ENCODE measurements around the gene HLX. TPM values are rescaled to one million over a fixed set of nuclear protein-coding genes. Genes with fewer than 3 reads are reported as not detected.

The HLX gene
- total RNA-seq, 1 experiment from 2014 or later: not detected

- TF ChIP-seq CTCF (conservative IDR thresholded peaks at IDR 0.05; ENCODE audit: low read depth, low read length): no peak
- TF ChIP-seq EZH2 (IDR thresholded peaks at IDR 0.05; ENCODE audit: borderline replicate concordance, low read depth, low read length, poor library complexity, severe bottlenecking): no peak
- ChIA-PET POLR2A (ENCODE audit: low non-redundant PET) (no interaction called here), CTCF (interaction anchor here (0.6 kb wide), 1 partner anchor 330 kb away, joined by 3 read pairs; no protein-coding TSS in a partner anchor)
- H3K4me3 ChIP-seq (ENCODE audit: low read depth, low read length, poor library complexity, severe bottlenecking): no peak overlapping the region
- H3K36me3 ChIP-seq (ENCODE audit: insufficient read depth, low read length, poor library complexity, severe bottlenecking): no peaks in the 10 kb centered on the region
- no peak overlapping the region for H3K27ac ChIP-seq (ENCODE audit: low read depth, low read length, poor library complexity, severe bottlenecking)
- peaks cover 31% of the 10 kb centered on the region for H3K27me3 ChIP-seq (replicated peaks; ENCODE audit: insufficient read depth, low read depth, low read length, poor library complexity)
- no peaks in the 10 kb centered on the region for H3K4me1 ChIP-seq (ENCODE audit: insufficient read depth, low read length, poor library complexity, severe bottlenecking)
- no TSS peak for BruUV-seq (replicated peaks)
- intact Hi-C loops (cut with micrococcal nuclease; ENCODE audit: unreplicated experiment): loop anchor here (5.0 kb wide), 1 partner anchor 1294 kb away; no protein-coding TSS in a partner anchor
- no peaks in the 10 kb centered on the region for H3K9me3 ChIP-seq (ENCODE audit: low read depth, low read length, poor library complexity, severe bottlenecking)
- no peak for DNase-seq (ENCODE audit: low spot score)
Observed at GRCh38 chr1:220873087-220873486, 6.2 kb upstream of the HLX start.

GRCh38 chr1:220873868-220874655 is 5.2 kb upstream of the HLX start:
- intact Hi-C loops (cut with micrococcal nuclease; ENCODE audit: unreplicated experiment): loop anchor here (1.0 to 5.0 kb wide), 3 partner anchors 329 to 1293 kb away; no protein-coding TSS in a partner anchor
- DNase-seq (ENCODE audit: low spot score): peak; percentile 52
- POLR2A ChIA-PET (ENCODE audit: low non-redundant PET): no interaction called here
- H3K27ac ChIP-seq (ENCODE audit: low read depth, low read length, poor library complexity, severe bottlenecking): no peak overlapping the region
- no peaks in the 10 kb centered on the region for H3K36me3 ChIP-seq (ENCODE audit: insufficient read depth, low read length, poor library complexity, severe bottlenecking)
- peaks cover 41% of the 10 kb centered on the region for H3K27me3 ChIP-seq (replicated peaks; ENCODE audit: insufficient read depth, low read depth, low read length, poor library complexity)
- H3K9me3 ChIP-seq (ENCODE audit: low read depth, low read length, poor library complexity, severe bottlenecking): no peaks in the 10 kb centered on the region
- CTCF ChIA-PET: no interaction called here
- TF ChIP-seq EZH2 (IDR thresholded peaks at IDR 0.05; ENCODE audit: borderline replicate concordance, low read depth, low read length, poor library complexity, severe bottlenecking) (no peak), CTCF (conservative IDR thresholded peaks at IDR 0.05; ENCODE audit: low read depth, low read length) (peak; percentile 72)
- H3K4me1 ChIP-seq (ENCODE audit: insufficient read depth, low read length, poor library complexity, severe bottlenecking): no peaks in the 10 kb centered on the region
- no peak overlapping the region for H3K4me3 ChIP-seq (ENCODE audit: low read depth, low read length, poor library complexity, severe bottlenecking)
- BruUV-seq (replicated peaks): no TSS peak

GRCh38 chr1:220875260-220875659 is 4.0 kb upstream of the HLX start:
- H3K4me3 ChIP-seq (ENCODE audit: low read depth, low read length, poor library complexity, severe bottlenecking): no peak overlapping the region
- H3K4me1 ChIP-seq (ENCODE audit: insufficient read depth, low read length, poor library complexity, severe bottlenecking): peaks cover 3% of the 10 kb centered on the region
- TF ChIP-seq EZH2 (IDR thresholded peaks at IDR 0.05; ENCODE audit: borderline replicate concordance, low read depth, low read length, poor library complexity, severe bottlenecking) (no peak), CTCF (conservative IDR thresholded peaks at IDR 0.05; ENCODE audit: low read depth, low read length) (no peak)
- no peak for DNase-seq (ENCODE audit: low spot score)
- no peak overlapping the region for H3K27ac ChIP-seq (ENCODE audit: low read depth, low read length, poor library complexity, severe bottlenecking)
- H3K36me3 ChIP-seq (ENCODE audit: insufficient read depth, low read length, poor library complexity, severe bottlenecking): no peaks in the 10 kb centered on the region
- intact Hi-C loops (cut with micrococcal nuclease; ENCODE audit: unreplicated experiment): loop anchor here (5.0 kb wide), 1 partner anchor 1582 kb away; no protein-coding TSS in a partner anchor
- H3K27me3 ChIP-seq (replicated peaks; ENCODE audit: insufficient read depth, low read depth, low read length, poor library complexity): peaks cover 53% of the 10 kb centered on the region
- ChIA-PET CTCF (no interaction called here), POLR2A (ENCODE audit: low non-redundant PET) (no interaction called here)
- no TSS peak for BruUV-seq (replicated peaks)
- H3K9me3 ChIP-seq (ENCODE audit: low read depth, low read length, poor library complexity, severe bottlenecking): no peaks in the 10 kb centered on the region
